ENCODE results near the gene SNX32. TPM values are rescaled to one million over a fixed set of nuclear protein-coding genes. Genes with fewer than 3 reads are reported as not detected.

Gene SNX32
- total RNA-seq, 1 donor from 2014 or later, result 0.40 TPM

- no peak for DNase-seq (ENCODE audit: low read depth)
Measured at GRCh38 chr11:65796726-65797601, 36.8 kb upstream of the SNX32 start.

- DNase-seq (ENCODE audit: low read depth), result no peak
Measured at GRCh38 chr11:65797711-65798110, 36.1 kb upstream of the SNX32 start.

GRCh38 chr11:65798882-65799281 lies 34.9 kb upstream of the SNX32 start:
- DNase-seq (ENCODE audit: low read depth), result no peak

- DNase-seq (ENCODE audit: low read depth), result no peak
Measured at GRCh38 chr11:65801153-65801987, 32.4 kb upstream of the SNX32 start.

GRCh38 chr11:65802841-65803240 lies 30.9 kb upstream of the SNX32 start:
- DNase-seq (ENCODE audit: low read depth), result no peak

- DNase-seq (ENCODE audit: low read depth), result no peak
Measured at GRCh38 chr11:65803797-65804492, 29.8 kb upstream of the SNX32 start.

GRCh38 chr11:65806979-65807378 lies 26.8 kb upstream of the SNX32 start:
- DNase-seq (ENCODE audit: low read depth), result no peak

- no peak for DNase-seq (ENCODE audit: low read depth)
Measured at GRCh38 chr11:65808744-65809341, 24.9 kb upstream of the SNX32 start.

GRCh38 chr11:65809496-65809895 lies 24.3 kb upstream of the SNX32 start:
- DNase-seq (ENCODE audit: low read depth), result no peak

- DNase-seq (ENCODE audit: low read depth), result no peak
Measured at GRCh38 chr11:65810046-65810868, 23.5 kb upstream of the SNX32 start.

- DNase-seq (ENCODE audit: low read depth), result no peak
Measured at GRCh38 chr11:65811764-65812475, 21.8 kb upstream of the SNX32 start.

- peak; percentile 34 for DNase-seq (ENCODE audit: low read depth)
Measured at GRCh38 chr11:65814131-65814985, 19.4 kb upstream of the SNX32 start.

GRCh38 chr11:65814986-65815565 lies 18.7 kb upstream of the SNX32 start:
- DNase-seq (ENCODE audit: low read depth), result no peak

GRCh38 chr11:65816696-65817095 lies 17.1 kb upstream of the SNX32 start:
- no peak for DNase-seq (ENCODE audit: low read depth)

GRCh38 chr11:65817312-65817834 lies 16.4 kb upstream of the SNX32 start:
- DNase-seq (ENCODE audit: low read depth), result peak; percentile 11

GRCh38 chr11:65817835-65818680 lies 15.7 kb upstream of the SNX32 start:
- peak; percentile 55 for DNase-seq (ENCODE audit: low read depth)

GRCh38 chr11:65821107-65821506 lies 12.7 kb upstream of the SNX32 start:
- peak; percentile 23 for DNase-seq (ENCODE audit: low read depth)

Measured in renal cortical epithelial cell (primary cell).